GM18861 (cell line): ENCODE results near the gene MUSTN1.

Source experiments
- ATAC-seq: cut with Tn5 transposase; IDR thresholded peaks from one replicate; pipeline ENCODE4 v1.9.1; 2021; ENCODE audit not compliant: unreplicated experiment

MUSTN1 gene

DNA sequence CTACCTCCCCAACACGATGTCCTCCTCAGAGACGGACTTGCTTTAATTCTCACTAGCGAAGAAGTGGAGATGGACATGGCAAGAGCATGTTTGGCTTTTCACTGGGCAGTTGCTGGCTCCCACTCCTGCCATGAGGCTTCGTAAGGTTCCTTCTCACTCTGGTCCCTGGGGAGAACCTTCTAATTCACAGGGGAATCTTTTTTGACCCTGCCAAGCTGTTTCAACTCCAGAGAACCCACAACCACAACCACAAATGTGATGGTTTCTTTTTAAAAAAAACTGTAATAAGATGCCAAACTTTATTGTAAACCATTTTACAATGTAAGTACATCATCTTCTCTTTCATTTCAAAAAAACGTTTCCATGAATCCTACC, 1.6 kb upstream of the MUSTN1 start:
- ATAC-seq: no peak

- ATAC-seq: no peak
Measured at GRCh38 chr3:52835766-52836470, 1.1 kb upstream of the MUSTN1 start.

DNA sequence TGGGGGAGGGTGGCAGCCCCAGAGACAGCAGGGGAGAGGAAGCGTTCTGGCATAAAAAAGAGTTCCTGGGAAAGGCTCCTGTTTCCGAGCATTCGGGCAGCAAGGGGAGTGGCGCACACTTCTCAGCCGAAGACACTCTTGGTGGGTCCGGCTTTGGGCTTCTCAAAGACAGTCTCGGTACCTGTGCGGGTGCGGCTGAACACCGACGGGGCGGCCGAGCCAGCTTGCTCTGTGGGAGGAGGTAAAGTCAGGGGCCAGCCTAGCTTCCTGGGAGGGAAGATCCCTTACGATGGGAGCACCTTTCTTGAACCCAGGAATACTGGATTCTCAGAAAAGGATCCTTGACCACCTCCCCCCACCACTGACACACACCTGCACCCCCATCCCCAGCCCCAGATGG, 1.6 kb downstream of the MUSTN1 start:
- ATAC-seq: no peak

- no peak for ATAC-seq
Measured at GRCh38 chr3:52831500-52832301, 3.1 kb downstream of the MUSTN1 start.

DNA sequence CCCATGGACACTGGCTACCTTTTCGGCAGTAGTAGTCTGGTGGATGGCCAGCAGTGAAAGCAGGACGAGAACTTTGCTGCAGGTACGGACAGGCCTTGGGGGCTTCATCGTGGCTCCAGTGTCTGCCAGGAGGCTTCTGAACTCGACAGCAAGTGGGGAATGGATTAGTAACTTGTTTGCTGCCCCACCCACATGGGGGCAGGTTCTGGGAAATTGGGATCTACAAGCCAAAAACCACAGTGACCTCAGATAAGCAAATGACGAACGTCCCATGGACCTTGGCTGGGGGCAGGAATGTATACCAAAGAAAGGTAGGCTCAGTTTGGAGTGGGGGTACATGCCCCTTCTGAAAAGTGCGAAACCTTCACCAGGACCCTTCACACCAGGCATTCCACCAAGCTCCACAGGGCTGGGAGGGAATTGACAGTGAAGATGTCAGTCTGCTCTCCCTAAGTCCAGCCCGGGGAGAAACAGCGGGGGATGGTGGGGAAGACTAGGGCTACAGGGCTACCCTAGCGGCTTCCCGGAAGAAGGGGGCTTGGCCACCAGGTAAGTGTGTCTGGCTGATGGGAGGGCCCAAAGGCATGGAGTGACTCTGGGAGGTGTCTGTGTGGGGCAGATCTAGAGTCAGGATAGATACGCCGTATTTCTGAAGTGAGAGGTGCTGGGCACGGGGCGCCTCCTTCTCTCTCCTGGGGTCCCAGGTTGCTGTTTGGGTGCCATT, 4.1 kb downstream of the MUSTN1 start, which contains the start of gene ITIH4:
Gene ITIH4, minus strand, starts transcription at position 138 of the 724 bp plus-strand sequence. Its CDS starts 30 bp downstream, at position 108.
- ATAC-seq: no peak

GRCh38 chr3:52829906-52830463, 4.8 kb downstream of the MUSTN1 start:
- no peak for ATAC-seq

DNA sequence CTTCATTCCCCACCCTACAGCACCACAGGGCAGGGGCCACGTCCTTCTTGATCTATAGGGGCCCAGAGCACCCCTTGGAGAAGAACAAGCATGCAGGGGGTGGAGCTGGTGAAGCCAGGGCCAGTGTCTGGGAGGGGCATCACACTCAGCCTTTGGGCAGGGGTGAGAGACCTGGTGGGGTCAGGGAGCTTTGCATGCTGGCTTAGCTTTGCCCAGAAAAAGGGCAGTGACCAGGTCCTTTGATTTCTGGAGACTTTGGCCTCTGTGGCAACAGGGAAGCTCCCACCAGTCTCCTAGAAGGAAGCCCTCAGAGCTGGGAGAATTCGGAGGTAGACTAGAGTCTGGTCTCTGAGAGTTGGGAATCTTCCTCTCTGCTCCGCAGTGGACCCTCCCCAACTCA, 5.3 kb downstream of the MUSTN1 start:
- ATAC-seq: no peak

DNA sequence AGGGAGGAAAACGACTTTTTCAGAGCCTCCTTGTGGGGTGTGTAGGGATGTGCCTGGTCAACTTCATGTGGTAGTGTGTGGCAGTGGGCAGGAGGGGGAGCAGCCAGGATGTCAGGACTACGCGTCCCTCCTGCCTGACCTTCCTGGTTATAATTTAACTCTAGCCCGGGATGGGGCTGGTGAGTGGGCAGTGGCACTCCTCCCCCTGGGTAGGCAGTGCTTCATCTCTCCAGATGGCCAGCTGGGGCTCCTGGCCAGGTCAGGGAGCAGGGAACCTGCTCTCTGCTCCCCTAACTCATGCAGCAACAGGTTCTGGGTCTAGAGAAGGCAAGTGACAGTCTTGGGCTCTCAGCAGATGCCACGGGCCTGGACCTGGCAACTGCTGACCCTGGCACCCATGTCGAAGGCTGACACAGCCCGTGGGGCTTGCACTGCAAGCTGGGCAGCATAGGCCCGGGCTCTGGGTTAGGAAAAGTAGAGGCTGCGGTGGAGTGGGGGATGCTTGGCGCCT, 6.9 kb downstream of the MUSTN1 start:
- ATAC-seq: no peak

GRCh38 chr3:52827441-52827840, 7.4 kb downstream of the MUSTN1 start:
- ATAC-seq: no peak

DNA sequence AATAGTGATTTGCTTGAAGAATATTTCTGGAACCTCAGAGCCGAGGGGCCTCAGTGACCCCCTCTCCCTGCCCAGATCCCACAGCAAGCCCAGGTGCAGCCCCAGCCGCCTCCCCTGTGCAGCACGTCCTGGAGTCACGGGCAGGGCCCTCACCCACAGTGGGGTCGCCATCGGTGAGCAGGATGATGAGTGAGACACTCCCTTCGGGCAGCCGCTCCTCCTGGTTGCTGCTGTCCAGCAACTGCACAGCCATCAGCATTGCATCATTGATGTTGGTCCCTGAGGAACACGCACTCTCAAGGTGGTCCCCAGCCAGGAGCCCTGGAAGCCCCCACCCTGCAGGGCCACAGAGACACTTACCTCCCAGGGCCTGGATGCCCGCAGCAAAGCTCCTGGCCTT, 10.8 kb downstream of the MUSTN1 start:
- no peak for ATAC-seq

GRCh38 chr3:52822363-52822762, 12.5 kb downstream of the MUSTN1 start:
- ATAC-seq: no peak

DNA sequence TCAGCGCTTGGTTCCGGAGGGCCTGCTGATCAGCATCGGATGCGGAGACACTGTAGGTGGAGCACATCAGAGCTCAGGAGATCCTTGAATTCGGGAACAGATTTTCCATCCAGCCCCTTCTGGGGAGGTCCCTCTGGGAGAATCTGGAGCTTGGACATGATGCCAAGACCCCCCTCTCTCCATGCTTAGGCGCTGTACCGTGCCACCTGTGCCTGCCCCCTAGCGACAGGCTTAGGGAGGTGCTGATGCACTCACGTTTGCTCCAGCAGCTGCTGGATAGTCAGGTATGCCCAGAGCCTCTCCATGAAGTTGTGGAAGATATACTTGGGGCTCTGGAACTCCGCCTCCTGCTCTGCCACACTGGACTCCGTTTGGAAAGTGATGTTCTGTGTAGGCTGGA, 14.1 kb downstream of the MUSTN1 start:
- no peak for ATAC-seq

GRCh38 chr3:52819936-52820335, 14.9 kb downstream of the MUSTN1 start:
- no peak for ATAC-seq

GRCh38 chr3:52817860-52818259, 17.0 kb downstream of the MUSTN1 start:
- ATAC-seq: no peak

DNA sequence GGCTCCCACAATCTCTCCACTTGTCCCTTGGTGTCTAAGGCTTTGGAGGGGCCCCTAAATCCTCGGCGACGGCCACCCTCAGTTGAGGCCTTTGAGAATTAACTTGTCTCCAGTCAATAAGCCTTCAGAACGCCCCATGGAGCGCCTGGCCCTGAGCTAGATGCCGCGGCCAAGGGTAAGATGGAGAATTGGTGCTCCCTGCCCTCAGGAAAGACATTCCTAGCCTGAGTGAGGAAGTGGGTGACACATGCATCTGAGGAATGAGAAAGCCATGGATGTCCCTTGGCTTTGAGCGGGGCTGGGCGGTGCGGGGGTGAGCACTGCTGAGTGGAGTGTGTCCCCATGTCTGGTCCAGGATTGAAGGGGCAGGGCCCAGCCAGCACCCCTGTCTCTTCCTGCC, 17.6 kb downstream of the MUSTN1 start:
- ATAC-seq: no peak

DNA sequence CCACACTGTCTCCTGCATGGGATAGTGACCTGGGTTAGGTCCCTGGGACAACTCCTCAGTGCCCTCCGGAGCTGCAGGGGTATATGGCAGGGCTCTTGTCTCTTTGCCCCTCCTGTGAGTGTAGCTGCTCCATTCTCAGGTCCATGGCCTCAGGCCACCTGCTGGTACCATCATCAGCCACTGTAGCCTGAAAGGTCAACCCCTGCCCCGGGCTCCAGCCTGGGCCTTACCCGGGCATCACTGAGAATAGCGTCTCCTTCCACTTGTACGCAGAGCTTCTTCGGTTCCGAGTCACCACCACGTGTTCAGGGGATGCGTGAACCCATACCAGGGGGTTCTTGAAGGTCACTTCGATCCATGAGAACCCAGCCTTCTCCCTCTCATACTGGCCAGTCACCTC, 18.2 kb downstream of the MUSTN1 start:
- no peak for ATAC-seq

GRCh38 chr3:52816199-52816598, 18.6 kb downstream of the MUSTN1 start:
- ATAC-seq: no peak

DNA sequence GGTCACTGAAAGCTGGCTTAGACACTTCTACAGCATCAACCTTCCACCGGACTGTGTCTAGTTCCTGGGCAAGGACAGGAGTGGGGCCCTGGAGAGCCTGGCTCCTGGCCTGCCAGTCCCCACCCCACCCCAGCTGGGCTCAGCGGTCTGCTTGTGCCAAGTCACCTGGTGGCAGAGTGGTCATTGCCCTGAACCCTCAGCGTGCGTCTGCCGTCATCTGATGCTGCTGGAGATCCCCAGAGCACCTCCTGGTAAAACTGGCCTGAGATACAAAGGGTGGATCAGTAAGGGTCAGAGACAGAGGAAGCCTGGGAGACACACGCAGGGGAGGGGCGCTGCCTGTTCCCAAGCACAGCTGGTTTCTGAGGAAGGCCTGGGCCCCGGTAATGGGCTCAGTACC, 21.0 kb downstream of the MUSTN1 start:
- no peak for ATAC-seq

DNA sequence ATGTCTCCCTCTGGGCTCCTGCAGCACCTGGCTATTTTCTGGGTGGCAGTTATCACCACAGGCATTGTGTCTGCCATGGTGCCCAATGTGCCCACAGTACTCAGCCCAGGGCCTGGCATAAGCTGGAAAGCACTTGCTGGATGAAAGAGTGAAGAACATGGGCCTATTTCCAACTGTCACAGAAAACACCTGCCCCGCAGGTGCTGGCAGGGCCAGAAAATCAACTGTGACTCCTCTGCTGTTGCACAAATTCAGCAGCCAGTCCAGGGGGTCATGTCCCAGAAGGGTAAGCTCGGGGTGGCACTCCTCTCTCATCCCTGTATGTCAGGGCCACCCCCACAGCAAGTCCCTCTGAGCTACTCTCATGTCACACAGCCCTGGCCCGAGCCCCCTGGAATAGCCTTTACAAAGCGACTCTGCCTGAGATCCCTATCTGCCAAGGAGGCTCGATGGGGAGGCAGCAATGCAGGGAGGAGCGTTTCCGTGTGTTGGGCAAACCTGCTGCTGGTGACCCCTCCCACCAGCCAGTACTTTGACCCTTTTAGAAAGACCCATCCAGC, 23.3 kb downstream of the MUSTN1 start:
- no peak for ATAC-seq

- ATAC-seq: no peak
Measured at GRCh38 chr3:52810923-52811322, 23.9 kb downstream of the MUSTN1 start.
